T-helper 9 cell (primary cell): Measurements from ENCODE around the gene TMIGD3.

ENCODE experiments used
- DNase-seq: peaks from one replicate; pipeline ENCODE4 v3.0.0-alpha.2; 2020

TMIGD3 gene

DNA sequence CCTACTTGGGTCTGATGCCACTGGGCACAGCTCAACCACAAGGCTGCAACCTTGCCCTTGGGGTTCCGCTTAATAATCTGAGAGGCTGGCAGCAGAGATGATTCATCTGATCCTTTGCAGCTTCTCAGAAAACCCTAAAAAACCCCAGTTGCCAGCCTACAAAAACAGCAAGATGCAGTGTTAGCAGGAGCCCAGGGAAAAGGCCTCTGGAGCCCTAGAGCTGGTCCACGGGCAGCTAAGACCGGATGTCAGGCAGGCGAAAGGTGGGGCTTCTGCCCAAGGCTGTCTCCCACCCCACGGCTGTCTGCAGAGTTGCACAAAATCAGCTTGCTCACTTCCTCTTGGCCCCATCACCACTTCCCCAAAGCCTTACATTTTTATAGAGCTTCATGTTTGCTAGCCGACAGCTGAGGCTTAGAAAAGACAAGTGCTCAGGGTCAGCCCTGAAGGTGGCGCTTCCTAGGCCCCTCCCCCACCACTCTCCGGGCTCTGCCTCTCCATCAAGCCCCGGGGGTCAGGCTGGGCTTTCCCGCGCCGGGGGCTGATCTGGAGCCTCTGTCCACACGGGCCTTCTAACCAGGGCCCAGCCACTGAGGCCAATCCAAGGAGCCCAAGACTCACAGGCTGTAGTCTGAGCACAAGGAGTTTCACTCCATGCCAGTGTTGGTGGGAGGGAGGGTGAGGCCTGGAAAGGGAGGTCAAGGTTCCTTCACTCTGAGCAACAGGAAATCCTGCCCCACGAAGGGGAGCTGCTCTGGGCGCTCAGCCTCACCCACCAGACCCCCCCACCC is 4.2 kb upstream of the TMIGD3 start:
- DNase-seq, result peak; percentile 33

DNA sequence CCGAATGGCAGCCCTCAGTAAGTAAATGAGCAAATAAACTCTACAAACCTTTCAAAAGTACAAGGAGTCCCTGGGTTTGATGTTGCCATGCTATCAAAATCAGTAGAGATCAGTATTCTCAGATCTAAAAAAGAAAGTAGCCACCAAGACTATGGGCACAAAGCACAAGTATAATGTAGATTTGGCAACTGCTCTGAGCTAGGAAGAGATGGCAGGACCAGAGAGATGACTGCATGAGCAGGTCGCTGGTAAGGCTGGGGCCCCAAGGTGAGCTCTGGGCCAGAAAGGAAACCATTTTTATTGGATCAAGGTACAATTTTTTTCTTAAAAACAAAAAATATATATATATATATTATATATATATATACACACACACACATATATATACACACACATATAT is 3.1 kb upstream of the TMIGD3 start:
- DNase-seq, result no peak

DNA sequence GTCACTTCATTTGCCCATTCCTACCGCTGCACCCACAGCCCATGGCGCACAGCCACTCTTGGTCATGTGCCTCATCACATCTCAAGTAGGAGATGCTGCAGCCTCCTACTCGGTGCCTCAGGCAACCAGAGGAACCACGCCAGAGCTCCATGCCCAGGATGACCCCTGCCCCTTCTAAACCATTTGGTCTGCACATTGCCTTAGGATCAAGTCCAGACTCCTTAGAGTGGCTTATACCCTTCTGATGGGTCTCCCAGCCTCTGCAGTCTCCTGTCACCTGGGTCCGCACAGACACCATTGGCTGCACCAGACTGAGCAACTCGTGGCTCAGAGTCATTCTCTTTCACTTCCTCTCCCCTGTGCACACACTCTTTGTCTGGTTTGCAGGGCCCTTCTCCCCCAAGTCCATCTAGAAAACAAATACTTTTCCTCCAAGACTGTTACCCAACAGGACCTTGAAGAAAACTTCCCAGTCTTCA is 2.2 kb upstream of the TMIGD3 start:
- no peak for DNase-seq

DNA sequence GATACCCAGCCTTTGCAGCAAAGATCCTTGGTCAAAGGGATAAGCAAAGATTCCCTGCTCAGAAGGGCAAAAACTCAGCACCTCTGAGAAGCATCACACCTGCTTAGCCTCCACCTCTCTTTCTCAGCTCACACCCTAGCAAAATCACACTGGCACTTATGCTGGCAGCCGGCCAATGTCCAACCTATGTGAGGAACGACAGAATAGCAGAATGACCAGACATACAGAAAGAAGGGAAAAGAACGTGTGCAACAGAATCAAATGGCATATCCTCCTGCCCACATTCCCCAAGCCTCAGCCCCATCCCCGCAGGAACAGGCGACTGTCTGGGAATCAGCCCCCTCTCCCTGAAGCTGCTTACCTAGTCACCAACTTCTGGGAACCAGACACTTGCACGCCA is 664 bp upstream of the TMIGD3 start:
- DNase-seq, result no peak

DNA sequence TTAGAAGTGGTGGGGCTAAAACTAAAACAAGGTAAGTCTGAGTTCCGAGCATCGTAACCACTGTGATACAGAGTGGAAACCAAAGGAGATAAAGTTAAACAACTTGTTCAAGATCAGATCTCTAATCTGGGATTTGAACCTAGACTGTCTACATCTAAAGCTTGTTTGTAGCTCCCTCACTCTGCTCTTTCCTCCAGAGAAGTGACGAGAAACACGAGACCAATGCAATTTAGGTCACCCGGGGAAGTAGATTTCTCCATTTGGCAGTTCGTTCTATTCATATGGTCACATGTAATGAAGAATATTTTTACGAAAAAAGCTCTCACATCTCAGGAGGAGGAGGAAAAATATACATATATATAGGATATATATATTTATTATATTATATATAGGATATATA is 1.8 kb downstream of the TMIGD3 start:
- no peak for DNase-seq

DNA sequence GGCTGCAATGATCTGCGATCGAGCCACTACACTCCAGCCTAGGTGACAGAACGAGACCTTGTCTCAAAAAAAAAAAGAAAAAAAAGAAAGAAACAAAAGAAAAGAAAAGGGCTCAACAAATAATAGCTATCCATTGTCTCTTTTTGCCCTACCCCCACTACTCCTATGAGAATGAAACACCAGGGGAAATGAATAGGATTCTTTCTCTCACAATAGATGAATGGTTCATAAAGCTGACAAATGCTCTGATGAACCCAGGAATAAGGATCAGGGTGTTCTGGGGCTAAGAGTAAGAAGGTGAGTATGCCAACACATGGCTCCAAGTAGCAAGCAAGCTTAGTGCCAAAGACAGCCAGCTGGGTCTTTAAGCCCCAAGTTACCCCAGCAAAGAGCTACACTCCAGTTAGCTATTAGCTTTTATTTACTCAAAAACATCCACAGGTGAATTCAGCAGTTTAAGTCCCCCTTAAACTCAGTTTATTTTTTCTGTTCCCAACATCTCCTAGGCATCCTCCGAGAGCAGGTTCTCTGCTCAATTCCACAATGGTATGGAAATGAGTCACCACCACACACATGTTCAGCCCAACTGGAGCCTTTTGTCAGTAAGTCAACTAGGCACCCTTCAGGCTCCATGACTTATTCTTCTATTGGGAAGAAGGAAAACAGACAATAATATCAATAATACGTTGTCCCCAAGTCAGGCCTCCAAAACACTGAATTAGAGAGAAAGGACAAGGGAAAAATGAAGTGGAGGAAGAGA is 4.2 kb downstream of the TMIGD3 start:
- DNase-seq, result no peak

DNA sequence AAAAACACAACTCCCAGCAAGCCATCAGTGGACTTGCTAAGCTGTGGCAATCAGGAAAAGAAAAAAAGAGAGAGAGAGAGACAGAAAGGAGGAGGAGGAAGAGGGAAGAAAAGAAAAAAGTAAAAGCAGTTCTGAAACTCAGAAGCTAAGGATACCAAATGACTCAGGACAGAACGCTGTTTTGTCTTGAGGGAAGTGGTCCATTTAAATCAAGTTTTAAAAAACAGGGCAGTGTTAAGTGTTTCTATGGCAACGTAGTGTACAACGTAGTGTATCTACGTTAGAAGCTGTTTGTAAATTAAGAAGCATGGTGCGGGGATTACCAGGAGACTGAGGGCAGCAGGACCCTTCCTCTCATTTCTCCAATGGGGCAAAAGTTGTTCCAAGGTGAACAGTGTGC is 5.8 kb downstream of the TMIGD3 start:
- DNase-seq, result no peak

DNA sequence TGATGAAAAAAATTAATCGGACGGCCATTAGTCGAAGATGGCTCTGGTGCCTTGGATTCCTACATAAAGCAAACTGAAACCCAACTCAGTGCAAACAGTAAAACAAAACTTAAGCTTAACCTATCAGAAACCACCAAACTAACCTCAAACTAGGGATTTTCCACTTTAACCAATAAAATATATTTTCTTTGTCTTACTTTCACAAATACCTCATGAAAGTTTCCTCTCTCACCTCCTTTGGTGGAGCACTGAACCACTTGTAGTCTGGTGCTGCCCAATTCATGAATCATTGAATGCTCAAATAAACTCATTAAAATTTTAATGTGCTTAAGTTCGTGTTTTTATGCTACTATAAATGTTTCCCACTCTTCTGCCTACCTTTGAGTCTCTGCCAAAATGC is 7.0 kb downstream of the TMIGD3 start:
- DNase-seq, result no peak

DNA sequence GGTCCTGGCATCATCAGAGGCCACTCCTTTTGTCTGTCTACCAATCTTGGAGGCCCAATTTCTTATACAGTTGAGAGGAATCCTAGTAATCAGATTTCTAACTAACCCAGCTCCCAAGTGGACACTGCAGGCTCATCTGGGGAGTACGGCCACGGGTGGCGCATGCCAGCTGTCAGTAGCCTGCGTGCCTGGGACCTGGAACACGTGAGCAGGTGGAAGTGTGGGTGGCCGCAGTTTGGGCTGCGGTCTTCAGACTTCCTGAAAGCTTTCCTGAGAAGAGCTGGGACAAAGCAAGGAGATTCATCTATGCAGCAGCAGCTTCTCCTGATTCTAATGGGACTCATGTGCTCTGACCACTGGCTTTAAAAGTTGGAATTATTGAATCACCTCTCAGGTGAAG is 12.4 kb downstream of the TMIGD3 start:
- DNase-seq, result no peak

DNA sequence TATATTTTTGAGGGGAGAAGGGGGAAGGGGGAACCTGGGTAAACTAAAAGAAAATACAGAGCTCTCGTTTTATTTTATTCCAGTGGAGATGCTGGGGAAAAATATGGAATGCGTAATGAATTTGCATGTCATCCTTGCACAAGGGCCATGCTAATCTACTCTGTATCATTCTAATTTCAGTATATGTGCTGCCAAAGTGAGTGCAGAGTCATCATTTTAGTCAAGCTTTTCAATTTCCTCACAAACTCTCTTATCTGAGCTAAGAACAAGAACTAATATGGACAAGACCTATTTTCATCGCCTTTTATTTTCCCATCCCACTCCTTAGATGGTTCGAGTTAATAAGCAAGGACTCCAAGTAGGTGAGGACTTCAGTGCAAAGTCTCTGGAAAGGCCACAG is 13.2 kb downstream of the TMIGD3 start:
- DNase-seq, result no peak

DNA sequence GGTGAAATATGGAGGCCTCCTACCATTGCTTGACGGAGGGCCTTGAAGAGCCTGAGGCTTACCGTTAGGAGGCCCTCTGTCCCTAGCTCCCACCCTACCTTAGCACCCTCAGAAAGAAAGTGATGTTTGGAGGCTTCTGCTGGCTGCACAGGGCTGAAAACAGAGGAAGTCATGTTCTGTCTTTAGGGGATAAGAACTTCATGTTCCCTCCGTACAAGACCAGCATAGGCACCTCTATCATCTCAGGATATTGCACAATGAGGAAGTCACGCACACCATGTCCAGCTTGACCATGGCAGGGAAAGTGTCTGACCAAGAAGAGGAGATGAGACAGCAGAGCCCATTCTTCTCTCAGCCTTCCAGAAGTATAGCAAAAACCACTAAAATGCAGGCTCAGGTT is 13.8 kb downstream of the TMIGD3 start:
- DNase-seq, result no peak

DNA sequence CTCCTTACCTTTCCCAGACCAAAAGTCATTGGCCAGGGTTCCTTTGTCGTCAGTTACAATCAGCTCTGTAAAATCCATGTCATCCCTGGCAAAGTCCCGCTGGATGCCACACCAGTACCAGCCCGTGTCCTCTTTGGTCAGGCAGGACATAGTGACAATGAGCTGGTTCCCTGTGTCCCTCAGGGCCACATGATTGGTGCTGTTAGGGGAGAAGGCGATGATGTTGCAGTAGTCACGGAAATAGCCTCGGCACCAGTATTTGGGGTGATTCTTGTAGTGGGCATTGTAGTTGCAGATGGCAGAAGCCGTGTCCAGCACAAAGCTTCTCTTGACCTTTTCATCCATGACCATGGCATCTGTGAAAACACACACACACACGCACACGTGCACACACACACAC is 14.8 kb downstream of the TMIGD3 start:
- DNase-seq, result no peak

DNA sequence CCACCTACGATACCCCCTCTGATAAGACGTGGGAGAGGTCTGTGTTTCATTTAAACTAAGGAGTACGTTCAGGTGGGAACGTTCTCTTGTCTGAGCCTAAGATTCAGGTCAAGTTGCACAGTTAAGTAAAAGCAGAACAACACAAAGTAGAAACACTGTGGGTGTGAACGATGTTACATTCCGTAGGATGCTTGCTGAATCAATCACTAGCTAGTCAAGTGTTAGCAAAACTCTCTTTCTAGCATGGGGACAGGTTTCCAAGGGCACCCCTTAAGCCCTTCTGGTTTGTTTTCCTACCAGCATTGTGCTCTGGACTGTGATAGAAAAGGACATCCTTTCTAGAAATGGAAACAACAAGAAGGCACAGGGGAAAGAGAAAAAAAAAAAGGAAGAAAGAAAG is 16.3 kb downstream of the TMIGD3 start:
- no peak for DNase-seq

DNA sequence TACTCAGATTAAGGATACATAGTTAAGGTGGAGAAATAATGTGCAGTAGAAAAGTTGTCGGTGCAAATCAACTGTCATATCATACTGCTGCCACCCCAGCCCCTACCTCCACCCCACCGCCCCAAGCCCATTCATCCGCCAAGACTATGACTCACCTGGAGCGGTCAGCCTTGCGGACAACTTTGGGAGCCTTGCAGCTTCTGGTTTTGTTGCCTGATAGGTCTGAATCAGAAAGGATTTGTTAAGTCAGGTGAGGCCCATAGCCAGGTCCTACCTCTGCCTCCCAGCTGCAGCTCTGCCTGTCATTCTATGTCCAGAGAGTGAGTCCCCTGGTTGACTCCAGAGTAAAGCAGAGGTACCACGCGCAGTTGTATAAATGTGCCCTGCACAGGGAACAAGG is 17.0 kb downstream of the TMIGD3 start:
- no peak for DNase-seq

DNA sequence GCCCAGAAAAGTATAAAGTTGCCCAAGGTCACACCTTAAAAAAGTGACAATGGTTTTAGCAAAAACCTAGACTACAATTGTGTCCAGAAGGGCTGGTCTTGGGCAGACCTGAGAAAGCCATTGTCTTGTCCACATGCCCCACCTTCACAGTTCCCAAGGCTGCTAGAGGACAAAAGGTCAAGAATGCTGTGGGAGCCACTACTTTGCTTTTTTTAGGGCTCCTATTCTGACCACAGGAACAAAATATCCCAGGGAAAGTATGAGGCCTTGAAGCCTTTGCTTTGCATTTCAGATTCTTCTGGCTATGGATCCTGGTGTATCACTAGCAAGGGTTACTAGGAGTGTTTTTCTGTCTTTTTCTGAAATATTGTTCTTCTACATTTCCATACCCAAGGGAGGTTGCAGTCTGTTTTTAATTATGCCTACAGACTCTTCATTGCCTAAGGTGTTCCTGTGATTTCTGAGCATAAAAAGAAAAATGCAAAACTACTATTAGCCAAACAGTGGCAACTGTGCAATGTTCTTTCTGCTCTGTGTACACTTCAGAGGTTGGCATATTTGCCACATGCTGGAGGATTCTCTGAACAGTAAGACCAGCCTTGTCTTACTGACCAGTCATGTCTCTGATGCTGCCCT is 18.9 kb downstream of the TMIGD3 start:
- no peak for DNase-seq

DNA sequence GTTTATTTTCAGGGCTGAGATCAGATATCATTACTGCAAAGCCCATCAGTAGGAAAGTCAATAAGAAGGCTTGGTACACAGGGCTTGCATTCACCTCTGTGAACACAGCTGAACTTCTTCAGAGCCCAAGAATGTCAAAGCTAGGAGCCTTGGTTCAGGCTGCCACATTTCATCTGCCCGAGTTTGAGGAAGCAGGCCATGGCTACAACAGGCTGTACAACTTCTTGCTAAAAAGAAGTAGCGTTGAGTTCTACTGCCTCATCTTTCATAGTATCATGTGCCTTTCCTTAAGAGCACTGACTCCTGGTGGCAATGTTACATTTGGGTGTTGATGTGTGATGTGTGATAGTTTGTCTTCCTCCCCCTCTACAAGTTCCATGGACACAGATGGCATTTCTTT is 19.6 kb downstream of the TMIGD3 start:
- no peak for DNase-seq

DNA sequence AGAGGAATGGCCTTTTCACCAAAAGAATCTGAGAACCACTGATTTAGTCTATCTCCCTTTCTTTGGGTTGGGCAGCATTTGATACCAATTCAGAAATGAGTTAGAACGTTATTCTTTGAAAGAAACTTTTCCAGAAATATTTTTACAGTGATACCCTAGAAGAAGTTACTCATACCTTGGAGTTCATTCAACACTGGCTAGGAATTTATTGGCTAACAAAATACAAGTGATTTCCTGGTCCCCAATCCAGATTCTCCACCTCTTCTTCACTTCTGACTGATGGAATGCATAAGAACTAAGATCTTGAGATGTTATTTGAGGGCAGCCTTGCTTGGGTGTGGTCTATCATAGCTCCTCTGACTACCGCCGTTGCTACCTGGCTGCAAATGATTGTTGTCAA is 20.3 kb downstream of the TMIGD3 start:
- DNase-seq, result no peak

DNA sequence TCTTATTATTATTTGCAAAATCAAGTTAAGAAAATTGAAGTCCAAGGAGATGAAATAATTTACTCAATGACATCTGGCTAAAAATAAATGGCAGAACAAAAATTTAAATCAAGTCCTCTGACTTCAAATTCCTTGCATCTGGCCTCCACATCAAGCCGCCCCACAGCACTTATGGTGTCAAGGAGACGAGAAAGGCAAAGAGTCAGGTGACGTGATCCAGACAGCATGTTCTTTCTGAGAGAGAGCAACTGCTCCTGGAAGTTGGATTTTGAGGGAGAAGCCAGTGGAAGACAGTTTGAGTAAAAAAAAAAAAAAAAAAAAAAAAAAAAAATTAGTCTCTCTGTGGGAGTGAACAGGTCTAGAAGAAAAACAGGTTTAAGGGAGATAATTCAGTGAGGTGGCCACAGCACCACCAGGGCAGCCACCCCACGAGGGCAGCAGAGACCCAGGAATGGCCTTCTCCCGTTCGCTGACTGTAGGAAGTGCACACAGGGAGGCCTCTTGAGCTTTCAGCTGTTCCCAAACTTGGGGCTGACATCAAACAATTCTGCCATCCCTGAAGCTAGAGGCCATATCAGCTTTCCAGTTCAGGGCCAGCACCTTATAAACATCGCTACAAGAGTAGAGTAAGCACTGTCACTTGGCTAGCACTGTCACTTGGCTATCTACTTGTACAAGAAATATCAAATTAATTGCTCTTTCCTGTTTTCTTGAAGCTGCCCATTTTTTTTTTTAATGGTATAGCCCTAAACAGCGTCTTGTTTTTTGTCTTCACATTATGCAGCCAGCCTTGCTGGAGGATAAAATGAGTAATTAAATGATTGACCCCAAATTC is 21.8 kb downstream of the TMIGD3 start:
- peak; percentile 29 for DNase-seq

DNA sequence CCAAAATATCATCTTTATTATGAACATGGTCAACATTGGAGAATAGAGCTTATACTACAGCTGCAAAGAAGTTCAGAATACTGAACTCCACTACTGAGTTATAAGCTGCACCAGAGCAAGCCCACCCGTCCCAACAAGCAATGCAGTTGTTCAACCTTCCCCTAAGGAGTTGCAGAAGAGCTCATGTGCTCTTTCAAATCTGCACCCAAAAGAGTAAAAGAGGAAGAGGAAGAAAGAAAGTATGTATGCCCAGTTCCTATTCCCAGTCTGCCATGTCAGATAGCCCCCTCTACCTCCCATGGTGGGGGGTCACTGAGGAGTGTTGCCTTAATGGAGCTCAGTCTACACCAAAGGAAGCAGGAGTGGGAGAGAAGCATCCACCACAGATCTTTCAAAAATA is 22.8 kb downstream of the TMIGD3 start:
- DNase-seq, result no peak

DNA sequence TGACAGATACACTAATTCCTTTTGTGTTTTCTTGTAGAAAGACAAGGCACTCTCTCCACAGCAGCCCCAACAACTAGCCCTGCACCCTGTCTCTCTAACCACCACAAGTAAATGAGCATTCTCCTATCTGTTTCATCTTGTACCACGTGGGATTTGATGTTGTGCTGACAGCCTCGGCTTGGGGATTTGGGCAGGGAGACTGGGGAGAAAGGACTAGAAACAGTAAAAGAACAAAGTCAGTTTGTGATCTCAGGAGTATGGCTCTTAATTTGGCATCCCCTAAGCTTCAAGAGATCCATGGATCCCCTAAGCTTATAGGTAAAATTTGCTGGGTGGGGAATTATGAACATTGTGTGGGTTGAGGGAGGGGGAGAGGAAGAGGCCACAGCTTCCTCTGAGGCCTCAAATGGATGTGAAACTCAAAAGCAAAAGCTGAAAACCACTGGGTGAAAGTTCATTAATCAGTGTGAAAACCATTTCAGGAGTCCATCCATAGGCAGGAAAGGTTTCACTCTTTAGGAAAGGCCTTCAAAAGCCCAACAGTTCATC is 26.6 kb downstream of the TMIGD3 start:
- DNase-seq, result peak; percentile 16

DNA sequence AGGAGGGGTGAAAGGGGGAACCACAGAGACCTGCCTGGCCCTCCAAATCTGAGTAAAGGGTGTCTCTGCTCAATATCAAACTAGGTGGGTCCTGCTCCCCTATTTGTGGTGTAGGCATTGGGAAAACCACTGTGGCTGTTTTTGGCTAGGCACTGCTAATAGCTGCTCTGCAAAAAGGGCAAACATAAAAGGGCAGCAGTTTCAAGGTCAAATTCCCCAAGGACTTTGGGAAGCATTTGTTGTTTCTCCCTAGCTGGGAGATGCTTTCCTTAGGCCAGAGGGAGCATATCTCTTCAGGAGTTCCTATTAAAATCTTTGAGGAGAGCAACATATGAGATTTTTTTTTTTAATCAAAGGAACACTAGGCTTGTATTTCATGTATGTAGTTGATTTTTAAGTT is 27.2 kb downstream of the TMIGD3 start:
- no peak for DNase-seq

DNA sequence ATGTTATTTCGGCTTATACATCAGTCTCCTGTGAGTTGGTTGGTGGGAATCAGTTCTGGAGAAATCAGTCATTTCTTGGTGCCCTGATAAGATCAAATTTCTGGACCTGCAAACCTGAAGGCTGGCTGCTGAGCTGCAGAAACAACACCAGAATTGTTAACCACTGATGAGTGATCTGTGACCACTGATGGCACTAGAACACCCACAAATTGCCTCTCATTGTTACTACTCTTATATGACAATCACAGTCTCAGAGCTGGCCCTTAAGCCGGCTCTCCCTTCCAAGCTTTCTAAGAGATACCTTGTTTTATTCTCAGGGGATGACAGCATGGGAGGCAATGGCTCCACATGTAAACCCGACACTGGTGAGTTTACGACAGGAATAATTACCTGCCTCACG is 27.7 kb downstream of the TMIGD3 start:
- DNase-seq, result no peak

DNA sequence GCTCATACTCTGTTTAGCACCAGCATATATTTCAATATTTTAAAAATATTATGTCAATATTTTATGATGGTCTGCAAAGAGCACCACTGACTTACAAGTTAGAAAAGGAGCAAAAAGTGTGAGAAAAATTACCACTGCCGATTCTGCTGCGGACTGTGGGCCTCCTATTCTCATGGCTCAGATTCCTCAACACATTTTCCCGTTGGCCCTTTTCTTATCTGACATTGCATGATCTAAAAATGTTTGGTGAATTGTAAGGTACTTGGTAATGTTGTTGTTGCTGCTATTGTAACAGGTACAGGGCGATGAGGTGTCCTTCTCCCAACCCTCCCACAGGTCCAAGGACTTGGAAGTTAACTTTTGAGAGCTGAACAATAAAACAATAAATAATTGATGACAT is 28.9 kb downstream of the TMIGD3 start:
- DNase-seq, result no peak
